Liver (tissue), 3 donors: ENCODE data around the gene CT45A6.
"Not testable (repeated sequence)": the region's sequence is repeated elsewhere in the genome, so short reads cannot be mapped to it uniquely, and the experiment has no call there.

Experiments
- GABPA ChIP-seq, 2 donors: IDR thresholded peaks in 1 of 2; conservative IDR thresholded peaks in 1 of 2; 2 replicates each; pipeline ENCODE4 v1.6.1; 2016; ENCODE audit warnings: antibody characterized with exemption in 2 of 2, mild to moderate bottlenecking in 1 of 2, moderate library complexity in 1 of 2
- TF ChIP-seq, protein P1 (sequence below): fragments of 150-350 bp; IDR thresholded peaks from 2 replicates; pipeline ENCODE4 v1.5.1; 2017; ENCODE audit warnings: improper control_type of control experiment, low read depth, low read length; ENCODE audit not compliant: missing input control
- donor health status: healthy.
- donor health status: healthy.

DNA sequence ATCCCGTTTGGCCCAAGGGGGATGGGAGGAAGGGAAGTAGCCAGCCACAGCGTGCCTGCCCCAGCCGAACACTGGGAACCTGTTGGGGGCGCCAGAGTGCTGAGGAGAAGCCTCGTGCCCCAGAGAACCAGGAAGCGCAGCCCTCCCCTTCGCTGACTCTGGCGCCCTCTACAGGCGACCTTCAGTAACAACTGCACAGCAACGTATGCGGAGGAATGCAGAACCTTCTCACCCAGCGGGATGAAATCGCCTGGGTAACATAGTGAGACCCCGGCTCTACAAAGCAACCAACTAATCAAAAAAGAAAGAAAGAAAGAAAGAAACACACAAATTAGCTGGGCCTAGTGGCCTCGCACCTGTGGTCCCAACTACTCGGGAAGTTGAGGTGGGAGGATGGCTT lies 17.2 kb downstream of the CT45A6 start, which contains the start of gene CT45A5:
- TF ChIP-seq GABPA (IDR thresholded peaks at IDR 0.05 in 1 of 2, conservative IDR thresholded peaks at IDR 0.05 in 1 of 2) = not testable (repeated sequence)
- TF ChIP-seq, protein P1, sequence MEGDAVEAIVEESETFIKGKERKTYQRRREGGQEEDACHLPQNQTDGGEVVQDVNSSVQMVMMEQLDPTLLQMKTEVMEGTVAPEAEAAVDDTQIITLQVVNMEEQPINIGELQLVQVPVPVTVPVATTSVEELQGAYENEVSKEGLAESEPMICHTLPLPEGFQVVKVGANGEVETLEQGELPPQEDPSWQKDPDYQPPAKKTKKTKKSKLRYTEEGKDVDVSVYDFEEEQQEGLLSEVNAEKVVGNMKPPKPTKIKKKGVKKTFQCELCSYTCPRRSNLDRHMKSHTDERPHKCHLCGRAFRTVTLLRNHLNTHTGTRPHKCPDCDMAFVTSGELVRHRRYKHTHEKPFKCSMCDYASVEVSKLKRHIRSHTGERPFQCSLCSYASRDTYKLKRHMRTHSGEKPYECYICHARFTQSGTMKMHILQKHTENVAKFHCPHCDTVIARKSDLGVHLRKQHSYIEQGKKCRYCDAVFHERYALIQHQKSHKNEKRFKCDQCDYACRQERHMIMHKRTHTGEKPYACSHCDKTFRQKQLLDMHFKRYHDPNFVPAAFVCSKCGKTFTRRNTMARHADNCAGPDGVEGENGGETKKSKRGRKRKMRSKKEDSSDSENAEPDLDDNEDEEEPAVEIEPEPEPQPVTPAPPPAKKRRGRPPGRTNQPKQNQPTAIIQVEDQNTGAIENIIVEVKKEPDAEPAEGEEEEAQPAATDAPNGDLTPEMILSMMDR = not testable (repeated sequence)
